GM18498 (cell line): ENCODE measurements around the gene TMC5.
"Not testable (repeated sequence)": the region's sequence is repeated elsewhere in the genome, so short reads cannot be mapped to it uniquely, and the experiment has no call there.

Experiments used
- ATAC-seq: cut with Tn5 transposase; IDR thresholded peaks from one replicate; pipeline ENCODE4 v1.9.1; 2021; ENCODE audit warnings: mild to moderate bottlenecking, moderate library complexity; ENCODE audit not compliant: unreplicated experiment

TMC5 gene

GRCh38 chr16:19397373-19397772 lies 20.3 kb upstream of the TMC5 start:
- not testable (repeated sequence) for ATAC-seq

GRCh38 chr16:19400711-19401110 lies 17.0 kb upstream of the TMC5 start:
- no peak for ATAC-seq

- ATAC-seq = no peak
Observed at GRCh38 chr16:19406891-19407491, 10.7 kb upstream of the TMC5 start.

- no peak for ATAC-seq
Observed at GRCh38 chr16:19410435-19411171, 7.1 kb upstream of the TMC5 start.

GRCh38 chr16:19411298-19411697 lies 6.4 kb upstream of the TMC5 start:
- no peak for ATAC-seq

GRCh38 chr16:19412055-19412454 lies 5.6 kb upstream of the TMC5 start:
- ATAC-seq = not testable (repeated sequence)

GRCh38 chr16:19415461-19415860 lies 2.2 kb upstream of the TMC5 start:
- ATAC-seq = no peak

GRCh38 chr16:19415918-19416317 lies 1.8 kb upstream of the TMC5 start:
- no peak for ATAC-seq

GRCh38 chr16:19418200-19418599 lies 517 bp downstream of the TMC5 start:
- ATAC-seq = no peak

- no peak for ATAC-seq
Observed at GRCh38 chr16:19419698-19420075, 2.0 kb downstream of the TMC5 start.

- no peak for ATAC-seq
Observed at GRCh38 chr16:19424478-19424877, 6.8 kb downstream of the TMC5 start.

- ATAC-seq = no peak
Observed at GRCh38 chr16:19430345-19430744, 12.7 kb downstream of the TMC5 start.

GRCh38 chr16:19431636-19432340 lies 14.1 kb downstream of the TMC5 start:
- no peak for ATAC-seq

- no peak for ATAC-seq
Observed at GRCh38 chr16:19432429-19432828, 14.7 kb downstream of the TMC5 start.

- no peak for ATAC-seq
Observed at GRCh38 chr16:19434584-19434983, 16.9 kb downstream of the TMC5 start.

GRCh38 chr16:19436540-19436939 lies 18.9 kb downstream of the TMC5 start:
- no peak for ATAC-seq

GRCh38 chr16:19437280-19437679 lies 19.6 kb downstream of the TMC5 start:
- no peak for ATAC-seq

- ATAC-seq = no peak
Observed at GRCh38 chr16:19438739-19439138, 21.1 kb downstream of the TMC5 start.

GRCh38 chr16:19439483-19439882 lies 21.8 kb downstream of the TMC5 start:
- no peak for ATAC-seq

- ATAC-seq = no peak
Observed at GRCh38 chr16:19443659-19444058, 26.0 kb downstream of the TMC5 start.

GRCh38 chr16:19446300-19446846 lies 28.7 kb downstream of the TMC5 start:
- no peak for ATAC-seq

- ATAC-seq = no peak
Observed at GRCh38 chr16:19446886-19447285, 29.2 kb downstream of the TMC5 start.
